Measurements from ENCODE around the gene IRAK3. TPM values are rescaled to one million over a fixed set of nuclear protein-coding genes. Genes with fewer than 3 reads are reported as not detected.

IRAK3 gene
- total RNA-seq, 1 experiment from 2014 or later, result 0.12 TPM

- H3K4me1 ChIP-seq (ENCODE audit: control insufficient read depth in 1 of 2, insufficient read depth in 2 of 2, low read length in 2 of 2), result no peaks in the 10 kb centered on the region
- no TSS peak for BruUV-seq (replicated peaks)
- ChIA-PET RAD21 (ENCODE audit: low non-redundant PET in 1 of 2, low total read pairs in 2 of 2, uncharacterized antibody in 2 of 2, unreplicated experiment in 2 of 2) (no interaction called here), POLR2A (no interaction called here), CTCF (no interaction called here)
- no peaks in the 10 kb centered on the region for H3K36me3 ChIP-seq (ENCODE audit: control insufficient read depth in 1 of 2, insufficient read depth in 2 of 2, low read length in 2 of 2)
- no peak for DNase-seq (ENCODE audit: low read depth, low spot score)
- H3K79me2 ChIP-seq (ENCODE audit: insufficient read depth, low read length), result no peaks in the 10 kb centered on the region
- H3K27me3 ChIP-seq (ENCODE audit: insufficient read depth, low read length), result no peaks in the 10 kb centered on the region
- H3K9me3 ChIP-seq (ENCODE audit: control insufficient read depth in 1 of 2, insufficient read depth in 1 of 2, low read depth in 1 of 2, low read length in 2 of 2), result no peaks in the 10 kb centered on the region
- no peak overlapping the region for H3K4me3 ChIP-seq (replicated peaks in 1 of 2; ENCODE audit: low read depth in 1 of 2, low read length in 2 of 2)
- H4K20me1 ChIP-seq (ENCODE audit: insufficient read depth), result no peaks in the 10 kb centered on the region
- ATAC-seq, result no peak
- no peak for TF ChIP-seq CEBPB (IDR thresholded peaks at IDR 0.05; ENCODE audit: low read depth)
- TF ChIP-seq EGR1 (IDR thresholded peaks at IDR 0.05; ENCODE audit: low read depth), result no peak
- TF ChIP-seq ZNF274 (IDR thresholded peaks at IDR 0.05; ENCODE audit: low read depth, low read length), result no peak
- TF ChIP-seq SIN3A (IDR thresholded peaks at IDR 0.05; ENCODE audit: low read depth), result no peak
- TF ChIP-seq SP1 (IDR thresholded peaks at IDR 0.05; ENCODE audit: low read depth), result no peak
- no peak for TF ChIP-seq POLR2AphosphoS5 (IDR thresholded peaks at IDR 0.05; ENCODE audit: low read depth, low read length)
- TF ChIP-seq MAX (IDR thresholded peaks at IDR 0.05), result no peak
- TF ChIP-seq ZFX (IDR thresholded peaks at IDR 0.05), result no peak
- no peak for TF ChIP-seq EZH2phosphoT487 (IDR thresholded peaks at IDR 0.05; ENCODE audit: borderline replicate concordance)
- no peak for TF ChIP-seq POLR2A (IDR thresholded peaks at IDR 0.05; ENCODE audit: borderline replicate concordance, extremely low read depth, insufficient read depth, insufficient read length)
- TF ChIP-seq CTCF (IDR thresholded peaks at IDR 0.05 in 2 of 3, conservative IDR thresholded peaks at IDR 0.05 in 1 of 3; ENCODE audit: borderline replicate concordance in 1 of 3, insufficient read depth in 1 of 3, low read depth in 2 of 3, low read length in 2 of 3), result no peak
- no peak for TF ChIP-seq REST (IDR thresholded peaks at IDR 0.05; ENCODE audit: low read depth)
- TF ChIP-seq JUND (IDR thresholded peaks at IDR 0.05), result no peak
- TF ChIP-seq EZH2 (IDR thresholded peaks at IDR 0.05), result no peak
- no peak for TF ChIP-seq YY1 (IDR thresholded peaks at IDR 0.05; ENCODE audit: extremely low read depth, insufficient replicate concordance, low read depth, low read length)
- no peak overlapping the region for H2AFZ ChIP-seq (ENCODE audit: low read depth, low read length, poor library complexity, severe bottlenecking)
- intact Hi-C loops (cut with micrococcal nuclease), result no loop called here
- H3K4me2 ChIP-seq (ENCODE audit: low read length), result no peak overlapping the region
- H3K27ac ChIP-seq (ENCODE audit: low read depth, low read length), result no peak overlapping the region
- H3K9me2 ChIP-seq (ENCODE audit: insufficient read depth), result no peaks in the 10 kb centered on the region
- H3K9ac ChIP-seq (ENCODE audit: low read length), result no peak overlapping the region
Measured at GRCh38 chr12:66290716-66291200, 101.7 kb downstream of the IRAK3 start.
